K562 (cell line): ENCODE results near the gene TSC22D1. TPM values are rescaled to one million over a fixed set of nuclear protein-coding genes. Genes with fewer than 3 reads are reported as not detected.

ENCODE experiments used
- BACH1 ChIP-seq: fragments of 200-800 bp; sonication (Bioruptor generic); IDR thresholded peaks from 2 replicates; pipeline ENCODE4 v1.6.1; 2016; ENCODE audit warnings: missing genetic modification characterization, missing compliant biosample characterization
- DIDO1 ChIP-seq: fragments of 450-650 bp; IDR thresholded peaks from 2 replicates; pipeline ENCODE4 v1.6.1; 2016; ENCODE audit warnings: low read depth, missing biosample characterization, missing genetic modification characterization
- ELF2 ChIP-seq: fragments of 250-450 bp; sonication (Bioruptor Pico); IDR thresholded peaks from 2 replicates; pipeline ENCODE4 v1.5.0; 2021; ENCODE audit warnings: mild to moderate bottlenecking
- HMG20B ChIP-seq: fragments of 250-450 bp; sonication (Bioruptor Pico); IDR thresholded peaks from 2 replicates; pipeline ENCODE4 v1.5.0; 2021; ENCODE audit warnings: mild to moderate bottlenecking
- JUND ChIP-seq, 2 experiments: IDR thresholded peaks; 2 replicates in 1 of 2; 3 replicates in 1 of 2; pipeline ENCODE4 v1.6.1; 2011; ENCODE audit warnings: borderline replicate concordance in 2 of 2, low read depth in 2 of 2, low read length in 2 of 2, improper control_type of control experiment in 1 of 2, missing biosample characterization in 1 of 2, missing genetic modification characterization in 1 of 2, missing genetic modification reagents in 1 of 2
- MYBL2 ChIP-seq, 2 experiments: fragments of 450-650 bp in 1 of 2; sonication (generic) in 1 of 2; formaldehyde crosslinking in 1 of 2; IDR thresholded peaks; 2 replicates each; pipeline versions ENCODE4 v1.6.1 to v1.8.1; 2017 to 2022; ENCODE audit warnings: borderline replicate concordance in 1 of 2, inconsistent platforms in 1 of 2, low read depth in 1 of 2, mild to moderate bottlenecking in 1 of 2, missing genetic modification reagents in 1 of 2, moderate library complexity in 1 of 2
- TAF9B ChIP-seq: fragments of 450-650 bp; IDR thresholded peaks from 2 replicates; pipeline ENCODE4 v1.6.1; 2018; ENCODE audit warnings: mild to moderate bottlenecking; ENCODE audit not compliant: partially characterized antibody
- TEAD2 ChIP-seq: fragments of 450-650 bp; IDR thresholded peaks from 2 replicates; pipeline ENCODE4 v1.6.1; 2016; ENCODE audit warnings: missing genetic modification characterization, control low read depth, missing compliant biosample characterization
- polyA plus RNA-seq, 8 experiments: library from polyadenylated mRNA; depleted of rRNA in 4 of 8; stranded (reverse) in 5 of 8; unstranded in 3 of 8; fragments of >200 nt; fragmentation: Nextera tagmentation in 2 of 8; fragmentation: Illumina TruSeq in 1 of 8; extraction: Ambion mirVana in 2 of 8; extraction: Trizol in 1 of 8; gene quantifications; 2 replicates each; pipeline versions ENCODE4 v1.2.1 to v1.2.3, GENCODE V29; 2011 to 2014; ENCODE audit warnings: inconsistent platforms in 1 of 8, missing spikeins in 1 of 8
- total RNA-seq, 7 experiments: library from RNA; depleted of rRNA in 6 of 7; stranded (reverse); fragments of >200 nt in 6 of 7; fragmentation: Illumina TruSeq in 2 of 7; extraction: Trizol in 2 of 7; gene quantifications; 2 replicates each; pipeline versions ENCODE4 v1.2.1 to v1.2.3, GENCODE V29; 2011 to 2021; ENCODE audit warnings: low replicate concordance in 1 of 7
- TF ChIP-seq, protein P1 (sequence below): fragments of 450-650 bp; IDR thresholded peaks from 2 replicates; pipeline ENCODE4 v1.6.1; 2016; ENCODE audit warnings: mild to moderate bottlenecking, moderate library complexity
- TF ChIP-seq, protein P2 (sequence below): sonication (generic); formaldehyde crosslinking; IDR thresholded peaks from 2 replicates; pipeline ENCODE4 v1.8.0; 2022; ENCODE audit warnings: mild to moderate bottlenecking, missing genetic modification reagents

The TSC22D1 gene
- total and polyA plus RNA-seq, 9 of the 15 experiments (the other 6 are each of a cell fraction or from before 2014, with no cell fraction given) = 2.6 to 19.8 (median 8.4) TPM

DNA sequence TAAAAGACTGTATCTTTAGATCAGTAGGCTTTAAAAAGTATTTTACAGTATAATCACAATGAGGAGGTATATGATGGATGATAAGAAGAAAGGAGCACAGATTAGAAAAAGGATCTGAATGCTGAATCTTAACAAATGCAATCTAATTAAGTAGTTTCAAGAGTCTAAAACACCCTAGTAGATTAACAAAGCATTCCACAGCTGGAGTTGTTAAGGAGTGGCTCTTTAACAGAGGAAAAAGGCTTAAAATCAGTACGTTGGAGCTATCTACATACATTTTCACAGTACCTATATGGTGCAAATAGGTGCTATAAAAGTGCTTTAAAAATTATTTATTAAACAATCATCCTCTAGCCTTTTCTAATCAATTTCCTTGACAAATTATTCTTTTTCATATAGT lies 34.5 kb downstream of the TSC22D1 start (continued):
- TF ChIP-seq, protein P1, sequence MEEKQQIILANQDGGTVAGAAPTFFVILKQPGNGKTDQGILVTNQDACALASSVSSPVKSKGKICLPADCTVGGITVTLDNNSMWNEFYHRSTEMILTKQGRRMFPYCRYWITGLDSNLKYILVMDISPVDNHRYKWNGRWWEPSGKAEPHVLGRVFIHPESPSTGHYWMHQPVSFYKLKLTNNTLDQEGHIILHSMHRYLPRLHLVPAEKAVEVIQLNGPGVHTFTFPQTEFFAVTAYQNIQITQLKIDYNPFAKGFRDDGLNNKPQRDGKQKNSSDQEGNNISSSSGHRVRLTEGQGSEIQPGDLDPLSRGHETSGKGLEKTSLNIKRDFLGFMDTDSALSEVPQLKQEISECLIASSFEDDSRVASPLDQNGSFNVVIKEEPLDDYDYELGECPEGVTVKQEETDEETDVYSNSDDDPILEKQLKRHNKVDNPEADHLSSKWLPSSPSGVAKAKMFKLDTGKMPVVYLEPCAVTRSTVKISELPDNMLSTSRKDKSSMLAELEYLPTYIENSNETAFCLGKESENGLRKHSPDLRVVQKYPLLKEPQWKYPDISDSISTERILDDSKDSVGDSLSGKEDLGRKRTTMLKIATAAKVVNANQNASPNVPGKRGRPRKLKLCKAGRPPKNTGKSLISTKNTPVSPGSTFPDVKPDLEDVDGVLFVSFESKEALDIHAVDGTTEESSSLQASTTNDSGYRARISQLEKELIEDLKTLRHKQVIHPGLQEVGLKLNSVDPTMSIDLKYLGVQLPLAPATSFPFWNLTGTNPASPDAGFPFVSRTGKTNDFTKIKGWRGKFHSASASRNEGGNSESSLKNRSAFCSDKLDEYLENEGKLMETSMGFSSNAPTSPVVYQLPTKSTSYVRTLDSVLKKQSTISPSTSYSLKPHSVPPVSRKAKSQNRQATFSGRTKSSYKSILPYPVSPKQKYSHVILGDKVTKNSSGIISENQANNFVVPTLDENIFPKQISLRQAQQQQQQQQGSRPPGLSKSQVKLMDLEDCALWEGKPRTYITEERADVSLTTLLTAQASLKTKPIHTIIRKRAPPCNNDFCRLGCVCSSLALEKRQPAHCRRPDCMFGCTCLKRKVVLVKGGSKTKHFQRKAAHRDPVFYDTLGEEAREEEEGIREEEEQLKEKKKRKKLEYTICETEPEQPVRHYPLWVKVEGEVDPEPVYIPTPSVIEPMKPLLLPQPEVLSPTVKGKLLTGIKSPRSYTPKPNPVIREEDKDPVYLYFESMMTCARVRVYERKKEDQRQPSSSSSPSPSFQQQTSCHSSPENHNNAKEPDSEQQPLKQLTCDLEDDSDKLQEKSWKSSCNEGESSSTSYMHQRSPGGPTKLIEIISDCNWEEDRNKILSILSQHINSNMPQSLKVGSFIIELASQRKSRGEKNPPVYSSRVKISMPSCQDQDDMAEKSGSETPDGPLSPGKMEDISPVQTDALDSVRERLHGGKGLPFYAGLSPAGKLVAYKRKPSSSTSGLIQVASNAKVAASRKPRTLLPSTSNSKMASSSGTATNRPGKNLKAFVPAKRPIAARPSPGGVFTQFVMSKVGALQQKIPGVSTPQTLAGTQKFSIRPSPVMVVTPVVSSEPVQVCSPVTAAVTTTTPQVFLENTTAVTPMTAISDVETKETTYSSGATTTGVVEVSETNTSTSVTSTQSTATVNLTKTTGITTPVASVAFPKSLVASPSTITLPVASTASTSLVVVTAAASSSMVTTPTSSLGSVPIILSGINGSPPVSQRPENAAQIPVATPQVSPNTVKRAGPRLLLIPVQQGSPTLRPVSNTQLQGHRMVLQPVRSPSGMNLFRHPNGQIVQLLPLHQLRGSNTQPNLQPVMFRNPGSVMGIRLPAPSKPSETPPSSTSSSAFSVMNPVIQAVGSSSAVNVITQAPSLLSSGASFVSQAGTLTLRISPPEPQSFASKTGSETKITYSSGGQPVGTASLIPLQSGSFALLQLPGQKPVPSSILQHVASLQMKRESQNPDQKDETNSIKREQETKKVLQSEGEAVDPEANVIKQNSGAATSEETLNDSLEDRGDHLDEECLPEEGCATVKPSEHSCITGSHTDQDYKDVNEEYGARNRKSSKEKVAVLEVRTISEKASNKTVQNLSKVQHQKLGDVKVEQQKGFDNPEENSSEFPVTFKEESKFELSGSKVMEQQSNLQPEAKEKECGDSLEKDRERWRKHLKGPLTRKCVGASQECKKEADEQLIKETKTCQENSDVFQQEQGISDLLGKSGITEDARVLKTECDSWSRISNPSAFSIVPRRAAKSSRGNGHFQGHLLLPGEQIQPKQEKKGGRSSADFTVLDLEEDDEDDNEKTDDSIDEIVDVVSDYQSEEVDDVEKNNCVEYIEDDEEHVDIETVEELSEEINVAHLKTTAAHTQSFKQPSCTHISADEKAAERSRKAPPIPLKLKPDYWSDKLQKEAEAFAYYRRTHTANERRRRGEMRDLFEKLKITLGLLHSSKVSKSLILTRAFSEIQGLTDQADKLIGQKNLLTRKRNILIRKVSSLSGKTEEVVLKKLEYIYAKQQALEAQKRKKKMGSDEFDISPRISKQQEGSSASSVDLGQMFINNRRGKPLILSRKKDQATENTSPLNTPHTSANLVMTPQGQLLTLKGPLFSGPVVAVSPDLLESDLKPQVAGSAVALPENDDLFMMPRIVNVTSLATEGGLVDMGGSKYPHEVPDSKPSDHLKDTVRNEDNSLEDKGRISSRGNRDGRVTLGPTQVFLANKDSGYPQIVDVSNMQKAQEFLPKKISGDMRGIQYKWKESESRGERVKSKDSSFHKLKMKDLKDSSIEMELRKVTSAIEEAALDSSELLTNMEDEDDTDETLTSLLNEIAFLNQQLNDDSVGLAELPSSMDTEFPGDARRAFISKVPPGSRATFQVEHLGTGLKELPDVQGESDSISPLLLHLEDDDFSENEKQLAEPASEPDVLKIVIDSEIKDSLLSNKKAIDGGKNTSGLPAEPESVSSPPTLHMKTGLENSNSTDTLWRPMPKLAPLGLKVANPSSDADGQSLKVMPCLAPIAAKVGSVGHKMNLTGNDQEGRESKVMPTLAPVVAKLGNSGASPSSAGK = no peak
- TF ChIP-seq HMG20B (CRISPR knock-in tag) (no peak), TEAD2 (no peak), JUND (IDR thresholded peaks at IDR 0.05; ENCODE audit: borderline replicate concordance, low read depth, low read length) (no peak), JUND (tag; IDR thresholded peaks at IDR 0.05; ENCODE audit: borderline replicate concordance, low read depth, low read length) (no peak), ELF2 (no peak), DIDO1 (tag) (no peak), TAF9B (no peak), MYBL2 (IDR thresholded peaks at IDR 0.05; ENCODE audit: low read depth) (no peak), MYBL2 (CRISPR knock-in tag; IDR thresholded peaks at IDR 0.05; ENCODE audit: borderline replicate concordance) (no peak), BACH1 (tag) (no peak)
- TF ChIP-seq, protein P2, sequence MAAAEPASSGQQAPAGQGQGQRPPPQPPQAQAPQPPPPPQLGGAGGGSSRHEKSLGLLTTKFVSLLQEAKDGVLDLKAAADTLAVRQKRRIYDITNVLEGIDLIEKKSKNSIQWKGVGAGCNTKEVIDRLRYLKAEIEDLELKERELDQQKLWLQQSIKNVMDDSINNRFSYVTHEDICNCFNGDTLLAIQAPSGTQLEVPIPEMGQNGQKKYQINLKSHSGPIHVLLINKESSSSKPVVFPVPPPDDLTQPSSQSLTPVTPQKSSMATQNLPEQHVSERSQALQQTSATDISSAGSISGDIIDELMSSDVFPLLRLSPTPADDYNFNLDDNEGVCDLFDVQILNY (CRISPR knock-in tag) = no peak
